Measurements from ENCODE around the gene ADCY2.

Gene ADCY2

GRCh38 chr5:7609726-7610125 lies 213.8 kb downstream of the ADCY2 start:
- no peak for DNase-seq

GRCh38 chr5:7610531-7611177 lies 214.7 kb downstream of the ADCY2 start:
- no peak for DNase-seq

GRCh38 chr5:7611518-7611917 lies 215.6 kb downstream of the ADCY2 start:
- no peak for DNase-seq

GRCh38 chr5:7615566-7616061 lies 219.7 kb downstream of the ADCY2 start:
- no peak for DNase-seq

GRCh38 chr5:7616897-7617296 lies 221.0 kb downstream of the ADCY2 start:
- DNase-seq = no peak

GRCh38 chr5:7622498-7622897 lies 226.6 kb downstream of the ADCY2 start:
- DNase-seq = no peak

- no peak for DNase-seq
These were observed 229.8 kb downstream of the ADCY2 start for GRCh38 chr5:7625740-7626139.

GRCh38 chr5:7628248-7628647 lies 232.3 kb downstream of the ADCY2 start:
- DNase-seq = no peak

- DNase-seq = no peak
These were observed 232.9 kb downstream of the ADCY2 start for GRCh38 chr5:7628820-7629219.

GRCh38 chr5:7629561-7629960 lies 233.6 kb downstream of the ADCY2 start:
- DNase-seq = no peak

- no peak for DNase-seq
These were observed 238.9 kb downstream of the ADCY2 start for GRCh38 chr5:7634837-7635236.

GRCh38 chr5:7638456-7638855 lies 242.5 kb downstream of the ADCY2 start:
- DNase-seq = no peak

GRCh38 chr5:7642029-7642428 lies 246.1 kb downstream of the ADCY2 start:
- DNase-seq = no peak

GRCh38 chr5:7644723-7645122 lies 248.8 kb downstream of the ADCY2 start:
- no peak for DNase-seq

GRCh38 chr5:7650755-7651154 lies 254.8 kb downstream of the ADCY2 start:
- no peak for DNase-seq

GRCh38 chr5:7653046-7653445 lies 257.1 kb downstream of the ADCY2 start:
- DNase-seq = no peak

GRCh38 chr5:7657153-7657552 lies 261.2 kb downstream of the ADCY2 start:
- DNase-seq = no peak

- no peak for DNase-seq
These were observed 263.5 kb downstream of the ADCY2 start for GRCh38 chr5:7659420-7659819.

GRCh38 chr5:7662289-7662688 lies 266.4 kb downstream of the ADCY2 start:
- DNase-seq = no peak

- no peak for DNase-seq
These were observed 267.9 kb downstream of the ADCY2 start for GRCh38 chr5:7663808-7664207.

GRCh38 chr5:7664208-7664607 lies 268.3 kb downstream of the ADCY2 start:
- no peak for DNase-seq

GRCh38 chr5:7667216-7667767 lies 271.4 kb downstream of the ADCY2 start:
- DNase-seq = no peak

- no peak for DNase-seq
These were observed 272.2 kb downstream of the ADCY2 start for GRCh38 chr5:7668161-7668560.

- no peak for DNase-seq
These were observed 272.7 kb downstream of the ADCY2 start for GRCh38 chr5:7668627-7669026.
